CD4-positive, alpha-beta T cell treated with Interleukin-21 for 1 hour (primary cell): ENCODE measurements around the gene PWWP2B.

ENCODE experiments used
- DNase-seq: peaks from one replicate; pipeline ENCODE4 v3.0.0-alpha.2; 2020

The PWWP2B gene

DNA sequence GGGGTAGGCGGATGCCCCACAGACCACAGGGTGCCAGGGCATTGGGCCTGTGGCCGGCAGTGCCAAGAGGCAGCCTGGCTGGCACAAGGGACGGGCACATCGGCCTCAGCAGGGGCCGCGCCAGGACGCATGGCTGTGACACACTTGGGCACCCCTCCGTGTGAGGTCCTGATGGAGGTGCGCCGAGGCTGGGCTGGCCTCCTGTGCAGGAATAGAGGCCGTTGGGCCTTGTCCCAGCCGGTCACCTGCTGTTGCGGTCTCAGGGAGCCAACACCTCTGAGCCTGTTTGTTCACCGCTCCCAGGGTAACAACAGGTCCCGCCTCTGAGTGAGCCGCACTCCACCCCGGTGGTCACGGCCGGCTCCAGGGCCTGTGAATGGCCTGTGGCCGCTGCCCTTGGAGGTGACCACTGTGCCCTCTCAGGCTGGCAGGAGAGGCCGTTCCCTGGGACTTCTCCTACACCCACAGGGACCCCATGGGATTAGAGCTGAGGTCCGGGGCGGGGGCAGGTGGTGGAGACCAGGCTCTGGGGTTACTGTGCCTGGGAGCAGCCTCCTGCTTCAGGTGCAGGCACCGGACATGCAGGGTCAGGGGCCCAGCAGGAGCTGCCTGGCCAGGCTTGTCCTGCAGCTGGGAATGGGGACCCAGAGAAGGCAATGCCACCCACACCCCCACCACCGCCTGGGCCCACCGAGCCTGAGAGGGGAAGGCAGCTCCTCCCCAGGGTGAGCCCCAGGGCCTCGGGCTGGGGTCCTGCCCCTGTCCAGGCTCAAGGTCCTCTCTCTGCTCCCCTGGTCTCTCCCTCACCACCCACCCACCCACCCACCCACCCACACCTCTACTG lies 12.0 kb downstream of the PWWP2B start:
- DNase-seq: no peak

- DNase-seq: no peak
Observed at GRCh38 chr10:132409667-132410028, 12.6 kb downstream of the PWWP2B start.

DNA sequence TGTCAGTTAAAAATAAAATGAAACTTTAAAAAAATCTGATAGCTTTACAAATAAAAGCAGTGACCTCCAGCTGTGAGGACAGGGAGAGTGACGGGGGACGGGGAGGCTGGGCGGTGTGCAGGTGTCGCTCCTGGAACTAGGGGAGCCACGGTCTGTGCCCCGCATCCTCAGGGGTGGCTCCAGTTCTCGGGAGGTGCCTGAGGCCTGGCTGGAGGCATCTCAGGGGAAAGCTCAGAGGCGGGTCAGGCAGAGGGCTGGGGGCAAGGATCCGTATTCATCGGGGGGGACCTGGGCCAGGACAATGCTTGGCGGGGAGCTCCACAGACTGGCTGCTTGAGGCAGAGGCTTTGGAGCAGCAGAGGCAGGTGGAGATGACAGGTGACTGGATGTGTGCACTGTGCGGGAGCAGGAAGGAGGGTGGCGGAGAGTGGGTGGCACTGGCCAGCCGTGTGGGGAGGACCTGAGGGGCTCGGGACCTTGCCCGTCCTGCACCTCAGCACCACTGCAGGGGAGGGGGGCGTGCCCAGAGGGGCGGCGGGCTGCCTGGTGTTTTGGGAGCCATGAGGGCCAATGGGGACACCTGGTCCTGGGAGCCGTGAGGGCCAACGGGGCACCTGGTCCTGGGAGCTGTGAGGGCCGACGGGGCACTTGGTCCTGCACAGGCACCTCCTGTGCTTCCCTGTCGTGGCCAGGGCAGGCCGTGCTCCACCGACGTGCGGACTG lies 13.2 kb downstream of the PWWP2B start:
- DNase-seq: no peak

DNA sequence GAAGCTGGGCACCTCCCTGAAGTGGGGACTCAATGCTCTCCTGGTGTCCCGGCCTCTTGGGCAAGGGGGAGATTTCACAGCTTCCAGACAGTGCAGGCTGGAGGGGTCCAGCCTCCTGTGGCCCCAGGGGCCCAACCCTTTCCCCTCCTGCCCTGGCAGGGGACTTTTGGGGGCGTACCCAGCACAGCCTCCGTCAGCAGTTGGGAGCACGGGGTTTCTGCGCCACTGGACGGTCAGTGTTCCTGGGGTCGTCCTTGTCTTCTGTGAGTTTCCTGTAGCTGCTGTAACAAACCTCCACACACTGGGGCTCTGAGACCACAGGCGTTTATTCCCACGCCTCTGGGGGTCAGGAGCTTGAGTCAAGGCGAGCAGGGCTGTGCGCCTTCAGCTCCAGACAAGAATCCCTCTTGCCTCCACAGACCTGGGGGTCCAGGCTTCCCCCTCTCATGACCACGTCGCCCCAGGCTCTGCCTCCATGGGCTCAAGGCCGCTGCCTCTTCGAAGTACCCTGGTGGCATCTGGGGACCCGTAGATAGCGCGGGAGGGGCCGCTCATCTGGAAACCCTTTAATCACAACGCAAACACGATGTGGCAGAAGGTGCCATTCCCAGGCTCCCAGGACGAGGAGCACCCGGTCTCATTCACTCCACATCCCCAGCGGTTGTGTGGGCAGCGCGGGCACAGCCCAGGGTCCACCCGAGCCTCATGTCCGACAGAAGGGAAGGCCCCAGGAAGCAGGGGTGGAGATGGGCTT lies 14.0 kb downstream of the PWWP2B start:
- DNase-seq: no peak

GRCh38 chr10:132411561-132412253 lies 14.7 kb downstream of the PWWP2B start:
- no peak for DNase-seq

- no peak for DNase-seq
Observed at GRCh38 chr10:132412316-132413192, 15.6 kb downstream of the PWWP2B start.

DNA sequence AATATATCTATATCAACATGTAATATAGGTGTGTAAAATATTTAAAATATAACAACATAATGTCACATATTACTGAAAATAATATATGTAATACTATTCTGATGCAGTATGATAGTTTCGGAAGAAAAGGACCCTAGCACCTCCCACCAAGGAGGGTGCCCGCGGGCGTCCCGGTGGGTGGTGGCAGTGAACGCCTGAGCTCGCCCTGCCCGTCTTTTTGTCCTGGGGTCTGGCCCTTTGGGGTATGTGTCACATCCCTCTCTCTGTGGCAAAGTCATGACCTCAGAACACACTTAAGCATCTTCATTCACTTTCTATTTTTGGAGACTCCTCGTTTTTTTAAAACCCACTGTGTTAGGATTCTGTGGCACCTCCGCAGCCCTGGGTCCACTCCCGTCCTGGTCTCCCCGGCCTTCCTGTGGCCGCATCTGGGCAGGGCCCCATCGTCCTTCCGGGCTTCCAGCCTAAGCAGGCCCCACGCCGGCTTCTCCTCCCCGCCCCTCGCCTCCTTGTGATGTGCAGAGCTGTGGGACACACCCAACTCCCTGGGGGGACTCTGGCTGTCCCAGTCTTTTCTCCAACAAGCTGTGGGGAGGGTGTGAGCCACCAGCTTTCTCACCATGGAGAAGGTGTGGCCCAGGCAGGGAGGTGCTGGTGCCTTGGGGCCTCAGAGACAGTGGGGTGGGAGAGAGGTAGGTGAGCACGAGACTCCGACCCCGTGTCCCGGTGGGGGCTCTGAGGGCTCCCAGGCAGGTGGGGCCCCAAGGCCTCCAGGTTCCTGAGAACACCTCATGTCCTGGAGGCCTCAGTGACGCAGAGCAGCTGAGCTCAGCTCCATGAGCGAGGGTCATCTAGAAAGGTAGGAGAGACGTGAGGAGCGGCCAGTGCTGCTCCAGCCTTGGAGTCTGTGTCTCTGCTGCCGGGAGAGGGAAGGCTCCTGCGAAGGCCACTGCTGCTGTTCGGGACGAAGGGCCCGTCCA lies 16.5 kb downstream of the PWWP2B start:
- no peak for DNase-seq

GRCh38 chr10:132414402-132415016 lies 17.5 kb downstream of the PWWP2B start:
- no peak for DNase-seq

GRCh38 chr10:132415255-132415654 lies 18.3 kb downstream of the PWWP2B start:
- DNase-seq: no peak

DNA sequence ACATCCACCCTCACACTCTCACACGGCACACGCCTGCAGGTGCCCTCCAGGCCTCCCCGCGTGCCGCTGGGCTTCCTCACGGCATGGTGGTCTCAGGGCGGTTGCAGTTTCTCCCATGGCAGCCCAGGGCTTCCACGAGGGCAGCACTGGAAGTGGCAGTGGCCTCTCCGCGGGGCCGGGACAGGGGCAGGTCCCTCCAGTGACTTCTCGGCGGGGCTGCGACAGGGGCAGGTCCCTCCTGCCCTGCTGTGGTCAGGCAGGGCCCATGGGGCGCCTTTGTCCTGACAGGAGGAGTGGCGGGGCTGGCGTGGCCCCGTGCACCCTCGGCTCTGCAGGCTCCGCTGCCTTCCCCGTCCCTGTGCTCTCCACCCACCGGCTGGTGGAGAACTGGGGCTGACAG lies 19.0 kb downstream of the PWWP2B start:
- no peak for DNase-seq

- no peak for DNase-seq
Observed at GRCh38 chr10:132416566-132417256, 19.7 kb downstream of the PWWP2B start.

DNA sequence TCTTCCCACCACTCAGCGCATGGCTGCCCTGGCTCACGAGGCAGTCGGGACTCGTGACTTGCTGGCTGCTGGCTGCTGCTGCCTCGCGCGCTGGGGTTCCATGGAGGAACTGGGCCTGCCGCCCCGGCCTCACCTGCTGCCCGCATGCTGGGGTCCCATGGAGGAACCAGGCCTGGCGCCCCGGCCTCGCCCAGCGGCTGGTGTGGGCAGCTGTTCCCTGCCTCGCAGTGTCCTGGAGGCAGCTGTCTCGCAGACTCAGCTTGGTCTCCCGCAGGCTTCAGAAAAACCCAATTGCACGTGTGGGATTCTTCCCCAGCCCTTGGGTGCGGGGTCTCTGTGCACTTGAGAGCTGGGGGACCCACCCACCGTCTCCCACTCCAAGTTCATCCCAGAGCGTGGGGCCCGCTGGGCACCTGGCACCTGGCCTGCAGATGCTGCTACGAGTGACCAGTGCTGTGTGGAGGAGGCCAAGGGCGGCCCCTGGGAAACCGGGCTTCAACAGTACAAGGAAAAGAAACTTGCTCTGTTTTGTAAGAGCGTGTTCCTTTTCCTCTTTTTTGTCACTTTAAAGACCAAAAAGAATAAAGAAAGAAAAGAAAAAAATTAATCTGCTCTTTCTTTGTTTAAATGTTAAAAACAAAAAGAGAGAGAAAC lies 20.4 kb downstream of the PWWP2B start:
- DNase-seq: no peak

DNA sequence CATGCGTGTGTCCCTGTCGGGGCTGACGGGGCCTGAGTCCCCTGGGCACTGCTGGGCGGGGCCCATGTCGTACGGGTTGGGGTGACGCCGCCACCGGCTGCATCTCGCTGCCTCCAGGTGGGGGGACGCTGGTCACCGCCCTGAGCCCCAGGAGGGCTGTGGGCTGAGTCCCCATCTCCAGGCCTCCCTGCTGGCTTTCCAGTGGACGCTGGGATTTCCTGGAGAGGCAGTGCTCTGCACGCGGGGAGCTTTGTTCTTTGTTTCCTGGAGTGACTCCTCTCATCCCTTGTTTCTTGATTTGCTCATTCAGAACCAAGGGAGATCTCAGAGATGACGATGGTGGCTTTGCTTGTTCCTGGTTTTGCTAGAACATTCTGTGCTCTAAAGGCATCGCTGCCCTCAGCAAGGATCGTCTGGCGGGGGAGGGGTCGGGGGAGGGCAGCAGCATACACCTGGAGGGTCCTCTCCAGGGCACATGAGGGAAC lies 21.0 kb downstream of the PWWP2B start:
- no peak for DNase-seq

DNA sequence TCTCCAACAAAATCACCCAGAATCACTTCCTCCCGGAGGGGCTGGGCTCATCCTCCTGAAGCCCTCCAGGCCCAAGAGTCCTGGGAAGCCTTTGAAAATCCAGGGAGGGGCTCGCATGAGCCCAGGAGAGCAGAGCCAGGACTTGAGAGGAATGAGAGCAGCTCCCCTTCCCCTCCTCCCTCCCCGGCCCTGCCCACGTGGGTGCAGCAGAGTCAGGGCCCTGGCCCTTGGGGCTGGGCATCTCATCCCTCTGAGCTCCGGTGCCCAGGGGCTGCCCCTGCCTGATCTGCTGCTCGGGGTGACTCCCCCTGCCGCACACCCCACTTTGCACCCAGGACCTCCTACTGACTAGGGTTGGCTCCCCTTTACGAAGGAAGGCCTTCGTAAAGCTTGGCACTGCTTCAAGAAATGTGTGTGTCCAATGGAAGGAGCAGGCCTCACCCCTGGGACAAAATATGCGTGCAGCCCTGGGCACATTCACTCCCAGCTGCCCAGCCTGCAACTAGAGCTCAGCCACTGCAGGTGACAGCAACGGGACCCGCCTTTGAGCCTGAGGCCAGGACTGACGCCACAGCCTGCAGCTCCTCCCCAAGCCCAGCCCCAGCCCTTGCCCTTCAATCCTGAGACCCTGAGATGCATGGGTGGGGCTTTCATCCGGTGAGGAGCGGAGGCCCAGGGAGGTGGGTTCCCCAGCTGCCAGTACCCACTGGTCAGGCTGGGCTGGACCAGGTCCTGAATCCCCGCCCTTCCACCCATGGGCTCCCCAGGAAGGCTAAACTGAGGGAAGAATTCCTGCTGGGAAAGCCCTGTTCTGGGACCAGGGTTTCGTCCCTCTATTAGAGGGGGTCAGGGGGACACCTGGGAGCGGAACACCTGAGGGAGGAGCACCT lies 21.8 kb downstream of the PWWP2B start:
- DNase-seq: no peak

DNA sequence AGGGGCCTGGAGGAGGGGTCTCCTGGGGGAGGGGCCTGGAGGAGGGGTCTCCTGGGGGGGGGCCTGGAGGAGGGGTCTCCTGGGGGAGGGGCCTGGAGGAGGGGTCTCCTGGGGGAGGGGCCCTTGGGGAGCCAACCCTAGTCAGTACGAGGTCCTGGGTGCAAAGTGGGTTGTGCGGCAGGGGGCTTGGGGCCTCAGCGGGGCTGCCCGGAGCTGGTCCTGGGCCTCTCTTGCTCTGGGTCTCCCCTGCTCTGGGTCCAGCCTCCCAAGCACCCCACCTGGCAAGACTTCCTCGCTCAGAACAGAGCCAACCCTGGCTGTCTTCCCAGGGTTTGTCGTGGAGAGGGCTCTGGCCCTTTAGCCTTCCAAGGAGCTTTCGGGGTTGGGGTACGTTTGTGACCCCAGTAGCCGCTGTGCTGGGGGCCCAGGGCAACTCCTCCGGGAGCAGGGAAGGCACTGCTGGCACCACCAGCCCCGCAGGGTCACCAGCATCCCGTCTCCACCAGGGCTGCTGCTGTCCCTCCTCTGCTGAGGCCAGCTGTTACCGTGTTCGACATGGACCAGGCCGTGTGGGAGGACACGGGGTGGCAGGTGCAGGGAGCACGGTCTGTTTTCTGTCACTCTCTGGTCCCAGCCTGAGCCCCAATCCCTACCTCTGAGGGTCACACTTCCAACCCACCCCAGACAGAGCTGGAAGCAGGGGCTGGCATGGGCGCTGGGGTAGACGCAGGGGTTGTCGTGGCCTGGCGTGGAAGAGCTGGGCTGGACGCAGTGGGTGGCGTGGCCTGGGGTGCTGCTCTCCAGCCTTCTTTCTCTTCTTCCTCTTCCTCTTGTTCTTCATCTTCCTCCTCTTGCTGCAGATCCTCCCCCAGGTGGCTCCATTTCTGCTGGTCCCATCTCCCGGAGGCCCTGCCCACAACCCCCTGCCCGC lies 22.8 kb downstream of the PWWP2B start:
- DNase-seq: no peak

DNA sequence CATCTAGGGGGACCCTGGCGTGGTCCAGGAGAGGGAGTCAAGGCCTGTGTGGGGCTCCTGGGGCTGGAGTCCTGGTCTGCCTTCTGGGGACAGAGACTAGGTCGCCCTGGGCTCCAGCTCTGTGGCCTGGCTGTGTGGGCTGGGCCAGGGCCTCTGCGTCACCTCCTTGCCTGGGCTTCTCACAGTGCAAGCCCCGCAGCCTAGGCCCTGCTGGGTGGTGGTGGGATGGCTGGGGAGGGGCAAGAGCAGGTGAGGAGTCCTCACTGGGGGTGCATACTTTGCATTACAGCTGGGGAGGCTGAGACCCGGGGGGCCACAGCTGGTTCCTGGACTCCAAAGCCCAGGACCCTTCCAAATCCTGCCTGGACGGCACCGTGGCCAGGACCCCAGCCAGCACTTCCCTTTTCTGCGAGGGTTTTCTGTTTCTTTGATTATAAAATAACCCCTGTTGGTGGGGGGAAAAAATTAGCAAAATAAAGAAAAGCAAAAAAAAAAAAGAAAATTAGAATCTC lies 23.5 kb downstream of the PWWP2B start:
- no peak for DNase-seq
